HCT116 (cell line): ENCODE measurements around the gene NAIP. TPM values are rescaled to one million over a fixed set of nuclear protein-coding genes. Genes with fewer than 3 reads are reported as not detected.
A peak's percentile ranks its signal among the peaks of the same experiment; 100 is the strongest.

Experiments used
- ATAC-seq: fragments of 200-7000 bp; cut with Tn5 transposase; 2 replicates; pipeline ENCODE4 v1.9.1; 2020; ENCODE audit warnings: mild to moderate bottlenecking, moderate library complexity
- BruUV-seq: library from RNA; stranded (reverse); fragments of 400-500 nt; replicated peaks from 2 replicates; lab custom pipeline; 2021; lab: Mats Ljungman, UMichigan
- CTCF ChIA-PET: fragments of 300-600 bp; sonication (Branson Sonifier 250); formaldehyde crosslinking; loops from one replicate; lab custom pipeline; 2021; ENCODE audit warnings: antibody characterized with exemption; lab: Charles Lee
- POLR2A ChIA-PET: fragments of 300-600, 350-600 bp; sonication (Branson Sonifier 250); formaldehyde crosslinking; loops from one replicate; lab custom pipeline; 2021; ENCODE audit warnings: antibody characterized with exemption; lab: Charles Lee
- RAD21 ChIA-PET, 2 experiments: fragments of 300-600 bp; sonication (Branson Sonifier 250); formaldehyde crosslinking; loops; one replicate each; lab custom pipeline; 2023; ENCODE audit warnings: low total read pairs in 2 of 2; ENCODE audit not compliant: uncharacterized antibody in 2 of 2, unreplicated experiment in 2 of 2, low non-redundant PET in 1 of 2; lab: Charles Lee
- DNase-seq: peaks from one replicate; pipeline ENCODE4 v3.0.0-alpha.2; 2010; ENCODE audit warnings: low read depth, low spot score
- H2AFZ ChIP-seq: fragments of 200-600 bp; shearing (Covaris generic), sonication (generic); 2 replicates; pipeline ENCODE4 v1.6.1; 2017; ENCODE audit warnings: low read depth, mixed run types, mixed read lengths, antibody characterized with exemption, low read length; ENCODE audit not compliant: poor library complexity, severe bottlenecking
- H3K27ac ChIP-seq: 2 replicates; pipeline ENCODE4 v1.5.1; 2012; ENCODE audit warnings: low read depth, low read length
- H3K27me3 ChIP-seq: fragments of 200-600 bp; sonication (generic); 2 replicates; pipeline ENCODE4 v1.6.1; 2016; ENCODE audit warnings: mixed run types, low read length, mixed read lengths; ENCODE audit not compliant: insufficient read depth
- H3K36me3 ChIP-seq, 2 experiments: fragments of 200-500 bp in 1 of 2; fragments of 200-600 bp in 1 of 2; sonication (Bioruptor generic) in 1 of 2; sonication (generic) in 1 of 2; 2 replicates each; pipeline versions ENCODE4 v1.5.1 to v1.6.1; 2014 to 2016; ENCODE audit warnings: low read length in 2 of 2, inconsistent platforms in 1 of 2, mixed read lengths in 1 of 2, mixed run types in 1 of 2; ENCODE audit not compliant: insufficient read depth in 2 of 2, control insufficient read depth in 1 of 2
- H3K4me1 ChIP-seq, 2 experiments: fragments of 200-600 bp in 1 of 2; sonication (generic) in 1 of 2; 2 replicates each; pipeline versions ENCODE4 v1.5.1 to v1.6.1; 2012 to 2017; ENCODE audit warnings: low read length in 2 of 2, inconsistent platforms in 1 of 2, mild to moderate bottlenecking in 1 of 2, mixed read lengths in 1 of 2, mixed run types in 1 of 2, moderate library complexity in 1 of 2; ENCODE audit not compliant: insufficient read depth in 2 of 2, control insufficient read depth in 1 of 2
- H3K4me2 ChIP-seq: fragments of 200-600 bp; sonication (generic); 2 replicates; pipeline ENCODE4 v1.6.1; 2017; ENCODE audit warnings: mixed run types, low read length, mixed read lengths
- H3K4me3 ChIP-seq, 2 experiments: fragments of 200-600 bp in 1 of 2; sonication (generic) in 1 of 2; replicated peaks in 1 of 2; 2 replicates each; pipeline ENCODE4 v1.5.1; 2011 to 2016; ENCODE audit warnings: low read length in 2 of 2, control low read depth in 1 of 2, low read depth in 1 of 2, mild to moderate bottlenecking in 1 of 2, mixed read lengths in 1 of 2, mixed run types in 1 of 2
- H3K79me2 ChIP-seq: fragments of 200-600 bp; sonication (generic); 2 replicates; pipeline ENCODE4 v1.6.1; 2017; ENCODE audit warnings: mild to moderate bottlenecking, mixed run types, low read length, moderate library complexity, mixed read lengths; ENCODE audit not compliant: insufficient read depth
- H3K9ac ChIP-seq: fragments of 200-600 bp; sonication (generic); 2 replicates; pipeline ENCODE4 v1.6.1; 2016; ENCODE audit warnings: low read length, mixed read lengths
- H3K9me2 ChIP-seq: fragments of 200-600 bp; sonication (generic), shearing (Covaris generic); 2 replicates; pipeline ENCODE4 v1.6.1; 2017; ENCODE audit warnings: mixed run types, mild to moderate bottlenecking, moderate library complexity; ENCODE audit not compliant: insufficient read depth
- H3K9me3 ChIP-seq, 2 experiments: fragments of 200-500 bp in 1 of 2; fragments of 200-600 bp in 1 of 2; sonication (Bioruptor generic) in 1 of 2; sonication (generic) in 1 of 2; 2 replicates each; pipeline ENCODE4 v1.6.1; 2014 to 2017; ENCODE audit warnings: low read length in 2 of 2, mixed read lengths in 2 of 2, inconsistent platforms in 1 of 2, low read depth in 1 of 2, mild to moderate bottlenecking in 1 of 2, mixed run types in 1 of 2, moderate library complexity in 1 of 2; ENCODE audit not compliant: control insufficient read depth in 1 of 2, insufficient read depth in 1 of 2
- H4K20me1 ChIP-seq: fragments of 200-600 bp; sonication (generic), shearing (Covaris generic); 2 replicates; pipeline ENCODE4 v1.6.1; 2017; ENCODE audit warnings: mixed run types, mild to moderate bottlenecking, moderate library complexity; ENCODE audit not compliant: insufficient read depth
- ATF3 ChIP-seq: IDR thresholded peaks from 2 replicates; pipeline ENCODE4 v1.6.1; 2012
- CBX3 ChIP-seq: IDR thresholded peaks from 2 replicates; pipeline ENCODE4 v1.6.1; 2012; ENCODE audit warnings: low read depth
- CTCF ChIP-seq, 3 experiments: fragments of 200-600 bp in 1 of 3; sonication (generic) in 1 of 3; IDR thresholded peaks in 2 of 3; conservative IDR thresholded peaks in 1 of 3; 2 replicates each; pipeline ENCODE4 v1.5.1; 2012 to 2017; ENCODE audit warnings: low read depth in 2 of 3, low read length in 2 of 3, antibody characterized with exemption in 1 of 3, borderline replicate concordance in 1 of 3, control low read depth in 1 of 3, mild to moderate bottlenecking in 1 of 3, mixed read lengths in 1 of 3, mixed run types in 1 of 3, moderate library complexity in 1 of 3; ENCODE audit not compliant: insufficient read depth in 1 of 3
- ELF1 ChIP-seq: IDR thresholded peaks from 2 replicates; pipeline ENCODE4 v1.6.1; 2012; ENCODE audit warnings: low read depth, borderline replicate concordance
- EZH2 ChIP-seq: fragments of 200-600 bp; sonication (generic); IDR thresholded peaks from 2 replicates; pipeline ENCODE4 v1.6.1; 2017; ENCODE audit warnings: antibody characterized with exemption, mixed run types
- EZH2phosphoT487 ChIP-seq: fragments of 200-600 bp; IDR thresholded peaks from 2 replicates; pipeline ENCODE4 v1.6.1; 2018; ENCODE audit warnings: antibody characterized with exemption, borderline replicate concordance
- JUND ChIP-seq: IDR thresholded peaks from 2 replicates; pipeline ENCODE4 v1.6.1; 2012
- POLR2AphosphoS5 ChIP-seq: IDR thresholded peaks from 2 replicates; pipeline ENCODE4 v1.6.1; 2011; ENCODE audit warnings: mild to moderate bottlenecking, low read depth, low read length, moderate library complexity
- RAD21 ChIP-seq: IDR thresholded peaks from 2 replicates; pipeline ENCODE4 v1.6.1; 2012; ENCODE audit warnings: low read depth, mild to moderate bottlenecking
- REST ChIP-seq: IDR thresholded peaks from 2 replicates; pipeline ENCODE4 v1.6.1; 2012; ENCODE audit warnings: low read depth
- SIN3A ChIP-seq: IDR thresholded peaks from 2 replicates; pipeline ENCODE4 v1.6.1; 2012; ENCODE audit warnings: low read depth
- SP1 ChIP-seq: IDR thresholded peaks from 2 replicates; pipeline ENCODE4 v1.6.1; 2012; ENCODE audit warnings: low read depth
- SRF ChIP-seq: IDR thresholded peaks from 2 replicates; pipeline ENCODE4 v1.6.1; 2012; ENCODE audit warnings: low read depth
- TCF7L2 ChIP-seq: IDR thresholded peaks from 2 replicates; pipeline ENCODE4 v1.7.0; 2011; ENCODE audit warnings: borderline replicate concordance, inconsistent platforms; ENCODE audit not compliant: insufficient read depth, insufficient read length; ENCODE audit errors: extremely low read depth
- YY1 ChIP-seq: IDR thresholded peaks from 2 replicates; pipeline ENCODE4 v1.6.1; 2011; ENCODE audit warnings: low read length, low read depth, moderate library complexity, mild to moderate bottlenecking; ENCODE audit not compliant: insufficient replicate concordance; ENCODE audit errors: extremely low read depth
- ZNF274 ChIP-seq: fragments of 200-500 bp; sonication (Bioruptor generic); IDR thresholded peaks from 2 replicates; pipeline ENCODE4 v1.6.1; 2014; ENCODE audit warnings: mild to moderate bottlenecking, low read depth, low read length, inconsistent platforms
- intact Hi-C: fragments of 100-400 bp; cut with micrococcal nuclease; formaldehyde crosslinking; loops from 2 replicates; pipeline ENCODE4 v1.10.0; 2022
- total RNA-seq: library from RNA; stranded (reverse); gene quantifications from one replicate; pipeline ENCODE4 v1.2.1, GENCODE V29; 2021; ENCODE audit not compliant: unreplicated experiment

NAIP gene
- total RNA-seq, 1 experiment from 2014 or later = 7.0 TPM

GRCh38 chr5:71014176-71014575 is 11.0 kb downstream of the NAIP start (continued):
- no peak for TF ChIP-seq POLR2AphosphoS5
- TF ChIP-seq REST = no peak

GRCh38 chr5:71013575-71013974 is 11.6 kb downstream of the NAIP start:
- Histone ChIP-seq H3K36me3 (no peaks in the 10 kb centered on the region), H4K20me1 (no peaks in the 10 kb centered on the region), H3K4me2 (no peak overlapping the region), H3K4me3 (no peak overlapping the region), H3K9me2 (no peaks in the 10 kb centered on the region), H3K4me1 (no peaks in the 10 kb centered on the region), H3K9me3 (no peaks in the 10 kb centered on the region), H3K27me3 (no peaks in the 10 kb centered on the region), H2AFZ (no peak overlapping the region), H3K79me2 (no peaks in the 10 kb centered on the region), H3K27ac (no peak overlapping the region), H3K9ac (no peak overlapping the region)
- DNase-seq (no peak), ATAC-seq (peak; percentile 58; the same call in 1 of the 2 replicates)
- POLR2A ChIA-PET = no interaction called here
- intact Hi-C loops = no loop called here
- RAD21 ChIA-PET = no interaction called here
- CTCF ChIA-PET = no interaction called here
- no TSS peak for BruUV-seq
- TF ChIP-seq RAD21 (peak; percentile 25; the same call in 1 of the 2 replicates), YY1 (no peak), TCF7L2 (no peak), SRF (no peak), JUND (no peak), CBX3 (no peak), CTCF (IDR thresholded peaks at IDR 0.05 in 2 of 3, conservative IDR thresholded peaks at IDR 0.05 in 1 of 3; ENCODE audit: borderline replicate concordance in 1 of 3, insufficient read depth in 1 of 3, low read depth in 2 of 3, low read length in 2 of 3) (peak in 1 of 3 experiments; percentile 18; a peak in 1 of 6 replicates), SP1 (no peak), REST (no peak), ATF3 (no peak), ELF1 (no peak), SIN3A (no peak), EZH2phosphoT487 (no peak), POLR2AphosphoS5 (no peak), ZNF274 (no peak), EZH2 (no peak)
